GM19043 (cell line): Measurements from ENCODE around the gene PDGFC.

ENCODE experiments used
- ATAC-seq: cut with Tn5 transposase; IDR thresholded peaks from one replicate; pipeline ENCODE4 v1.9.1; 2021; ENCODE audit warnings: low read depth; ENCODE audit not compliant: unreplicated experiment

Gene PDGFC

DNA sequence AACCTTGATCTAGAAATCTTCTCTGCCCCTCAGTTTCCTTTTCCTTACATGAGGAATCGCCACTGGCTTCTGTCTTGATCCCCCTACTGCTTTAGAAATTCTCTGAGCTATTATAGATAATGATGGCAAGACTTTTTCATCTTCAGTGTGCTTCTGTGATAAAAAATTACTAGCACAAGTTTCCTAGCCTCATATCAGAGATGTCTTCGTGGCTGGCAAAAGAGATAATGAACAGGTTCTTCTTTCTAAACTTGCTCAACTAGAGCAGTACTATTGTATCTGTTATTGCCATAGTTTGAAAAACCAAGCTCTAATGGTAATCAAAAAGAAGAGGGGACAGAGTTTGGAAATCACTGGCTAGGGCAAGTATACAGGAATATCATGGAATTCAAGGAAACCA lies 4.1 kb upstream of the PDGFC start:
- ATAC-seq: no peak

DNA sequence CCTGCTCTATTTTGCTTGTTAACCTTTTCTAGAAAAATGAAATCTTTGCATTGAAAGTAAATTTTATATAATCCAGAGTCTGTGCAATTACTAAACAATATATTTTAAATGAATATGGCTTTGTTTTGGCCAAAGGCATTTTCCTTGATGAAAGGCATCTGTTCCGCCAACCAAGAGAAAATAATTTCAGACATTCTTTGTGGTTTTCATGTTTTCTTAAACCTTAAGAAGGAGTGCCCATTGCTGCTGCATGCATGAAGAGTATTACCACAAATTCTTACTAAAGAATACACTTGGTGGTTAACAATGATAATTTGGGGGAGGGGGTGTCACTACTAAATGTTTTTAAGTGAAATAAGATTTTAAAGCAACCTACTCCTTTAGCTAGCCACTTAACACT lies 2.7 kb upstream of the PDGFC start:
- no peak for ATAC-seq

GRCh38 chr4:156972379-156973015 lies 898 bp upstream of the PDGFC start:
- no peak for ATAC-seq

GRCh38 chr4:156971165-156971675 lies 379 bp downstream of the PDGFC start:
- no peak for ATAC-seq

- ATAC-seq: no peak
These were observed 966 bp downstream of the PDGFC start for GRCh38 chr4:156970501-156971164.

DNA sequence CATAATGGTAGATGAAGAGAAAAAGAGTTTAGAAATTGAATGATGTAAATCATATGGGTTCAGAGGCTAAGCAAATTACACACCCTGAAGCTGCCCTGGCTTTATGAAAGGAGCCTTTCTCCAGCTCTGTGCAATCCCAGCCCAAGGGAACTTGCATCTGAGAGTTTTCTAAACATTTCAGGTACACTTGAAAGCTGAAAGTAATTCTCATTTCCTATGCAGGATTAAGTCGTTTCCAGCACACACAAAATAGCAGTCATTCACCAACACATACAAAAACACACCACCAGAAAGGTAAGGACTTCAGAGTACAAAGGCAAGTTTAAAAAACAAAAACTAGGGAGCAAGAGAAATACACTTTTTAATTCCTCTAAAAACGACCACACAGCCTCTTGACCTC lies 1.7 kb downstream of the PDGFC start:
- no peak for ATAC-seq

GRCh38 chr4:156969101-156969500 lies 2.5 kb downstream of the PDGFC start:
- ATAC-seq: no peak

- peak; percentile 80 for ATAC-seq
These were observed 3.1 kb downstream of the PDGFC start for GRCh38 chr4:156968479-156968984.

DNA sequence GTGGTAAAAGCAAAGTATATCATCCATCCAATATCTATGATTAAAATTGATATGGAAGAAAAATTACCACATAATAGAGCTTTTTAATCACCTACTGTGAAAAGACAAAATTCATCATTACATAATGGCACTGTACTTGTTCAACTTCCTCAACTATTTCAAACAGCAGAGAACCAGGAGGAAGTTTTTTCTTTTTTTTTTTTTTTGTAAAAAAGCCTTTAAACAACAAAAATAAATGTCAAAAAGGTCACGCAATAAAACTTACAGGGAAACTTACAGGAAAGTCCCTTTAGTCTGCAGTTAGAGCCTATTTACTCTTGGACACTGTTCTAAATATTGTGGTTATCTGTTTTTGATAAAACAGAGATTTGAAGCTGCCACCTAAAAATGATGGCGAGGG lies 4.8 kb downstream of the PDGFC start:
- no peak for ATAC-seq

GRCh38 chr4:156963419-156963818 lies 8.2 kb downstream of the PDGFC start:
- no peak for ATAC-seq

DNA sequence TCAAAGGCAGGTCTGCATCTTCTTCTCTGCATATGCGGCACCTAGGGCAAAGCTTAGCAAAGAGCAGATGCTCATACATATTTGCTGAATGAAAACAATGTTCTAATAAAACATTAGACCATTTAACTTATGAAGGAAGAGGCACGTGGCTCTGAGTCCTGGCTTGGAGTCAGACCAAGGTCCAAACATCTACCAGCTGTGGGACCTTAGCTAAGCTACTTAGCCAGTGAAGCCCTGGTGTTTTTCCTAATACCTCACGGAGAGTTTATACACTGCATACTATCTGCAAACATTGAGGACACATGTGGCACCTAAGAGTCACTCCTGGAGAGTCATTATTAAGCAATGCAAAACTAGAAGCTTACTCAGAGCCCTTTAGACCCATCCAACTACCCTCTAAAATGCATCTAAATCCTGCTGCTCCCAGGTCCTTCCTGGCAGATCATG lies 9.0 kb downstream of the PDGFC start:
- no peak for ATAC-seq

- no peak for ATAC-seq
These were observed 9.6 kb downstream of the PDGFC start for GRCh38 chr4:156962058-156962358.

- ATAC-seq: no peak
These were observed 10.2 kb downstream of the PDGFC start for GRCh38 chr4:156961196-156962057.

DNA sequence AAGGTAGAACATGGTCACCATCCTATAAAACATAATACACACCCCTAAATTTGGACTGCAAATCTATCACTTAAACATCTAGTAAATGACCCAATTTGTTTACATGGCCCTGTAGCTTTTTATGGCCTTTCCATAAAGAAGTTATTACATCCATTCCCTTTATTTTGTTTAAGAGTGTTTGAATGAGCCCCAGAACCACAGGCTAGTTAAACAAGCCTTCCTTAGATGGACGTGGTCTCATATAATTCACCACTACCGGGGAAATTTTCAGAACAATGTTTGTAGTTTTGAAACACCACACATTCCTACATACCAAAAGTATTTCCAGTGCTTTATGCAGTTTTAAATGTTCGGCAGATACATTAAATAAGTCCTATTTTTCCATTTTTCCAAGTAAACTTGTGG lies 12.3 kb downstream of the PDGFC start:
- ATAC-seq: no peak

DNA sequence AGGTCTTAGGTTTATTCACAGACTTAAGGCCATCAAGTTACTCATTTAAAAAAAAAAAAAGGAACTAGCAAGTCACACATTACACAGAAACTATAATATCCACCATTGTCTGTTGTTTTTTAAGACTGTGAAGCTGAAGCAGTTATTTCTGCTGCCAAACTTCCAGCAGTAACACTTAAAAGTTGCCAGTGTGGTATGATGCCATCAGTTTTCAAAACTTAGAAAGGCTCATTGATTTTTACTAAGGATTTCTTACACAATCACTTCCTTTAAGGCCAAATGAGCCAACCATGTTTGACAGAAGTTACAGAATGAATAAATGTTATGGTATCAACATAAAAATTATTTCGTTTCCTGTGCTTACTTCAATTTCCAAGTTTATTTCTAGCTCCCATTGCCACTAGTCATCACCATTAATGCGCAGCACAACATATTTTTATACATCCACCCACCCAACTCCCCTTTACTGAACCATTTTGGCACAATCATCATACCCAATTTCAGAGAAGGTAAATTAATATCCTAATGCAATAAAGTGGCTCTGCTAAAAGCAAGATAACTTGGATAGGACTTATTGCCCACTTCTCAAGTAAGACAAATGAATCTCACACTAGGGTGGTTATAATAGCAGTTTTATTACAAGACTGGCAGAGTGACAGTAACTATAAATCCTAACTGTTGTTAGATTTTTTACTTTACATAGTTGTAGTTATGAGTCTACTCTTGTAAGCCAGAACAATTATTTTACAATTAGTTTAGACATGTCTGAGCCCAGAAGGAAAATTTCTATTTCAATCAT lies 13.1 kb downstream of the PDGFC start:
- ATAC-seq: no peak

GRCh38 chr4:156957556-156957955 lies 14.0 kb downstream of the PDGFC start:
- no peak for ATAC-seq

- no peak for ATAC-seq
These were observed 14.7 kb downstream of the PDGFC start for GRCh38 chr4:156956826-156957368.

DNA sequence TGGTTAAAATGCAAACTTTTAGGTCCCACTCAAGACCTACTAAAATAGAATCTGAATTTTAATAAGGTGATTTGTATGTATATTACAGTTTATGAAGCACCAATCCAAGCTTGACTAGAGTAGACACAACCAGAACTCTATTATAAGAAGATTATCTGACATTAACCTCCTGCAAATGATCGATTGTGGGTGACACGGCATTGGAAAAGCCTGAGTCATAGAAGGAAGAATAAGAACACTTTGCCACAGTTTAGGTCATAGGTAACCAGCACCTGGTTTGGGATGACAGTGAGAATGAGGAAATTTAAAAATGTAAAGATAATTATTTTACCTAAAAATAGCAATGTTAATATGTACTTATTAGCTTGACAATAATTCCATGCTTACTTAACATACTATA lies 15.2 kb downstream of the PDGFC start:
- no peak for ATAC-seq

GRCh38 chr4:156954587-156954986 lies 17.0 kb downstream of the PDGFC start:
- ATAC-seq: no peak

DNA sequence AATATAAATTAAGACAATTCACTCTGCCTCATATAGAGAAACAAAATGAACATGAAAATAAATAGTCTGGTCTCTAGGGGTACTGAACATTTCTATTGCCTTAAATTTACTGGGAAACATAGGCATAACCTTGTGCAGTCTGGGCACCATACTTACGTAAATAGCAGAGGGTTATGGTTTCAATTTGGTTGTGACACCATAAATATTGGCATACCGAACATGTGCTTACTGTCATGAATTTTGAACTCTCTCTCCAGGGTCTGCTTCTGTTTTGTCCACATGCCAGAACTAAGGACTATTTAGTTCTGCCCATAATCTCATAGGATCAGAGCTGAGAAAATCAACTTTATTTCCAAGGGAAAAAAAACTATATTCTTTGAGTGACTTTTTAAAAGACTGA lies 17.6 kb downstream of the PDGFC start:
- ATAC-seq: no peak
